ENCODE measurements around the gene EN2. TPM values are rescaled to one million over a fixed set of nuclear protein-coding genes. Genes with fewer than 3 reads are reported as not detected.
"Not testable (repeated sequence)": the region's sequence is repeated elsewhere in the genome, so short reads cannot be mapped to it uniquely, and the experiment has no call there.

Gene EN2
- total RNA-seq, 2 donors from 2014 or later = 0.08 to 0.15 TPM

DNA sequence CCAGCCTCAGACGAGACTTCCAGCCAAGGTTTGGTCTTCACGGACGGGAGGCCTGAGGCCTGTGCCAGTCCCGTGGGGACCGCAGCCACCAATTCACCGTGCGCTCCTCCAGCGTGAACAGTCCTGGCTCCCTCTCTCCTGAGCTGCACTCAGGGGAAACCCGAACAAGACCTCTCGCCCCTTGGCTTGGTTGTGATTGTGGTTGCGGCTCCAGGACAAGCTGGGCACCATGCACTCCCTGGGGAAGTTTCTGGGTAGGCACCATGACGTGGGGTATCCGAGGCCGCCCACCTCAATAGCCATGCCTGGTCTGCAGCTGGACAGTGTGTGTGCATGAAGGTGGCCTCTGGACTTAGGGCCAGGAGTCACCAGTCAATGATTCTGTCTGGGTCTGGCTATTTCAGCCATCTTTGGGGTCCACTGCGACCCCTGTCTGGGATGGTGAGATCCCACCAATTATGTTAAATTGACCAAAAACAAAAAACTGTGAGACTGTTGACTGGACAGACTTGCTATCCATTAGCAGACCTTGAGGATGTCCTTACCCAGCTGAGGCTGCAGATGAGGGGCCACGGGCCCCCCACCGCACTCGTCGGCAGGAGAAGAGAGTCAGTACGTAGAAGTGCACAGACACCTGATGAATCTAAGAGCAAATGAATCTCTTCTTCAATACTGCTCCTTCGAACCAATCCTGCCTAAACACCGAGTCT lies 33.5 kb upstream of the EN2 start:
- no peak for ATAC-seq
- intact Hi-C loops (cut with DNase I) = no loop called here
- no peak for DNase-seq

DNA sequence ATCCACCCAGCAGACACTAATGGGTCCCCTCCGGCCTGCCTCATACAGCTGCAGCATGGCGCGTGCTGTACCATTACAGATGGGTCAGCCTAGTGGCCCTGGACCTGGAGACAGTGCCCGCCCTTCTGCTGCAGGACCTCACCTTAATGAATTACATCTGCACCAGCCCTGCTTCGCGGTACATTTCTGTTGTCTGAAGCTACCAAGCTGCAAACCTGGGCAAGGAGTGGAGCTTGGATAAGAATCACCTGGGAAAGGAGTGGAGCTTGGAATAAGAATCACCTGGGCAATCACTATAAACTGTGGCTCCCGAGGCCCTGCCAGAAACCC lies 33.0 kb upstream of the EN2 start:
- no peak for DNase-seq
- no peak for ATAC-seq
- intact Hi-C loops (cut with DNase I) = no loop called here

DNA sequence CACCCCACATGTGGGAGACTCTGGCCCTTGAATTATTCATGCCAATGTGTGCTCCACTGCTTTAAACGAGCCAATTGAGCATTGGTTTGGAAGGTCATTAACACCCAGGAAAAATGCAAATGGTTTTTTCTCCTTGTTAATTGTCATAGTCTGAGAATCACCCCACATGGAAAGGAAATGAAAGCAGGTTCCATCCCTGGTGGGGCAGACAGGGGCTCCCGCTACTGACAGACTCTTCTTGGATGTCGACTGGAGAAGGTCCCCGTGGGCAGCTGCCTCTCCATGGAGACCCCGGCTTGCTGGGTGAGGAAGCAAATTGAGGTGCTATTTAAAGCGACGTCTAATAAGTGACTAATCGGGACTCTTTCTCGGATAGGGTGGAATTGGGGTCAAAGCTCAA lies 32.0 kb upstream of the EN2 start:
- no peak for ATAC-seq
- no peak for DNase-seq
- intact Hi-C loops (cut with DNase I) = no loop called here

DNA sequence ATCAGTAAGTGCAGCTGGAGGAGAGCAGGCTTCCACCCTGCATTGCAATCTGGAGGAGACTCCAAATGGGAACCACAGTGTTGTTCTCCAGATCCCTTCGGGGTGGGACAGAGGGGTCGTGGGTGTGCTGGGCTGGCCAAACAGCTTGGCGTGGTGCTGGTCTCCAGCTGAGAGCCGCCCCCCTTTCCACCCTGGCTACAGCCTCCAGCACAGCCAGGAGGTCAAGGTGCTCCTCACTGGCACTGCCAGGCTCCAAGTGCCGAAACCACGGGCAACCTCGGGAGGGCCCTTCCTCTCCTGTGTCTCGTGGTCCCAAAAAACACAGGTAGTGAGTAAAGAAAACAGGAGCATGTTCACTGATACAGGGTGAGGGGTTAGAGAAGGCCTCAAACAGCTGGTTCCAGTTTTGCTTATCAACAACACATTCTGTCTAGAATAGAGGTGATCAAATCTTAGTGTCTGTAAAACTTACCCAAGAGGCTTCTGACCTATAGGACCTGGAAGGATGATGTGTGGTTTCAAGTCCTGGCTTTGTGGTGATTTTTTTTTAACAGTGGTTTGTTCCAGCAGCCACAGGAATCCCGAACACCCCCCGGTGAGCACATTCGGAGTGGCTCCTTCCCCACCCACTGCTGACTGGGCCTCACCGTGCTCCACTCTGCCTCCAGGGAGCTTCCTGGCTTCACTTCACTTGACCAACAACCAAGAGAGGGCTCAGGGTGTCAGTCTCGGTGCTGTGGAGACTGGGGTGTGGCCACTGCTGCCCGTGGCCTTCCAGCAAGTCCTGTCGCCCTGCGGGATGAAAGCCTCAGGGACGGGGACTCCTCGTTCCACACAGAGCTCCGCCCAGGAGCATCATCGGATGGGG lies 31.2 kb upstream of the EN2 start:
- DNase-seq = no peak
- intact Hi-C loops (cut with DNase I) = no loop called here
- ATAC-seq = no peak

DNA sequence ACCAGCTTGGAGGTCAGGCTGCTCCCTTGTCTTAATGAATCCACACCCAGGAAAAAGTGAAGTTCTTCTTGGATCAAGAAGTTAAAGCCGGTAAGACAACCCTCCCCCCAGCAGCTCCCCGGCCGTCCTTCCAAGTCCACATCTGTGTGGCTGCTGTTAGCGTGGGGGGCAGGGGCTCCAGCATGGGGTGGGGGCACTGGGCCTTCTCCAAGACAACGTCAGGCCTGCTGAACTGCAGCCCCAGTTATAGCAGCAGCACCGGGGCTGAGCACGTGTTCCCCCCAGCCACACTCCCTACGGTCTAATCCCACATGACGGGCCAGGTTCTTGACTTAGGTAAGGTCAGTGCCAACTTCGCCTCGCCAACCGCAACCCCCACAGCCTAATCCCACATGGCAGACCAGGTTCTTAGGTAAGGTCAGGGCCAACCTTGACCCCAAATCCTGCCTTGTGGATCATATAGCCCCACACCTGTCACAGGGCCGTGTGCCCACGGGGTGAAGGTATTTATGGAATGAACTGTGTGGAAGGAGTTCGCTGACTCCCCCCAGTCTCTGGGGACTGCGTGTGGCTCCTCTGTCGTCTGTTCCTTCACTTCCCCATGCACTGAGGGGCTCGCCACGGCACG lies 30.4 kb upstream of the EN2 start:
- DNase-seq (no peak), ATAC-seq (no peak)
- intact Hi-C loops (cut with DNase I) = no loop called here

DNA sequence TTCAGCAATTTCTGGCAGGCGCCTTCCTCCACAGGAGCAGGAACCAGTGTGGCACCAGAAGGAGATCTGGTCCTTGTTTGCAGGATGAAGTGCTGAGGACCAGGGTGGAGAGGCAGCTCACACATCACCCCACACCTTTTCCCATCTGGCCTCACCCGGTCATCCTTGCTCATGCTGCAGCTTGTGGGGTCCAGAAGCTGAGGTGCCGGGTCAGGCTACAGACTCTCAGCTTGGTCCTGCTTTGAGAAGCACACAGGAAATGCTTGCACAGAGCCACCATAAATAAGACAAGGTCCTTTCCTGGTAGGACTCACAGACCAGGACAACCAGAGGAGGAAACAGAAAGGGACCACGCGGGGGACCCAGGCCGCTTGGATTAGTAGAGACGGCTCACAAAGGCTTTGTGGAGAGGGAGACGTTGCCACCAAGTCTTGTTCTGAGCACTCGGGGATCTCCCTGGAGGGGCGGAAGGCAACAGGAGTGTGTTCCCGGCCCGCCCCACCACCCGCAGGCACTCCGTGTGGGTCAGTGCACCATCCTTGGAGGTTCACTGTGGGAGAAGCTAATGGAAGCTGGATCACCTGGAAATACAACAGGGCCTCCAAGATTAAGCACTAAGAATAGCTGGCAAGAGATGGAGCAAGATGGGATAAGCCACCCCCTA lies 29.6 kb upstream of the EN2 start:
- ATAC-seq (no peak), DNase-seq (no peak)
- intact Hi-C loops (cut with DNase I) = no loop called here

DNA sequence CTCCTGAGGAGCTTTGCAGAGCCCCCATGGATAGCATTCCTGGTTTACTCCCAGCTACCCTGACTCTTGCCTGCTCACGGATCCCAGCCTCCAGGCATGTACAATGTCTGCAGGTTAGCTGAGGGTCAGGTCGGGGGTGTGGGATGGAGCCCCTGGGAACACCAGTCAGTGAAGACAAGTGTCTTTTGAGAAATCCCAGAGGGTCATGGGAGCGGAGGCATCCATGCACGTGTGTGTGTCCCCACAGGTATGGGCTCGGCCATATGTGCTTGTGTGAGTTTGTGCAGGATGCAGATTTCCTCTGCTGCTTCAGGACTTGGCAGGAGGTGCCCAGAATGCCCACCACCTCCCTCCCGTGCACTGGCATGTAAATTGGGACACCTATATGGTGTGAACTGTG lies 28.3 kb upstream of the EN2 start:
- DNase-seq = no peak

DNA sequence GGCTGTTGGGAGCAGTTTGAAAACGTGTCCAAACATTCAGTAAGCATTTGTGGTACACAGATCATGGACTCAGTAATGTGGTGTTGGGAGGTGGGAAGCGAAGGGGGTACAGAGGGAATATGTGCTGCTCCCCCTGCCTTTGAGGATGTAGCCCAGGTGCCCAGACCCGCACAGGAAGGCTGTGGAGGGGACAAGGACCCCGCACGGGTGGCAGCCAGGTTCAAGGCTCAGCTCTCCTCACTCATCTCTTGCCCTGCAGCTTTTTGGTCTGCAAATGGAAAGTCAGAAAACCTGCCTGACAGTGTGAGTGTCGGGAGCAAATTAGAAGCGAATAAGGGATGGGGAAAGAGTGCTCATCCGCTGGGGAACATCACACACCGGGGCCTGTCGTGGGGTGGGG lies 27.3 kb upstream of the EN2 start:
- ATAC-seq = no peak
- DNase-seq = no peak
- intact Hi-C loops (cut with DNase I) = no loop called here

More for the DNA sequence above, 28.3 kb upstream of the EN2 start:
- ATAC-seq = no peak
- intact Hi-C loops (cut with DNase I) = no loop called here

DNA sequence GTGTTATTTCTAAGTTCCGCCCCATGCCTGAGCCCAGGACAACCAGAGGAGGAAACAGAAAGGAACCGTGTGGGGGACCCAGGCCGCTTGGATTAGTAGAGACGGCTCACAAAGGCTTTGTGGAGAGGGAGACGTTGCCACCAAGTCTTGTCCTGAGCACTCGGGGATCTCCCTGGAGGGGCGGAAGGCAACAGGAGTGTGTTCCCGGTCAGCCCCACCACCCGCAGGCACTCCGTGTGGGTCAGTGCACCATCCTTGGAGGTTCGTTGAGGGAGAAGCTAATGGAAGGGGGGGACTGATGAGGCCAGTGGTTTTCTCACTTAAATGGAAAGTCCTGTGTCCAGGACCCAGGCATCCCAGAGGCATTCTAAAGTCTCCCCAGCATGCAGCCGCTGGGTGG lies 26.7 kb upstream of the EN2 start:
- no peak for DNase-seq
- intact Hi-C loops (cut with DNase I) = no loop called here
- no peak for ATAC-seq

DNA sequence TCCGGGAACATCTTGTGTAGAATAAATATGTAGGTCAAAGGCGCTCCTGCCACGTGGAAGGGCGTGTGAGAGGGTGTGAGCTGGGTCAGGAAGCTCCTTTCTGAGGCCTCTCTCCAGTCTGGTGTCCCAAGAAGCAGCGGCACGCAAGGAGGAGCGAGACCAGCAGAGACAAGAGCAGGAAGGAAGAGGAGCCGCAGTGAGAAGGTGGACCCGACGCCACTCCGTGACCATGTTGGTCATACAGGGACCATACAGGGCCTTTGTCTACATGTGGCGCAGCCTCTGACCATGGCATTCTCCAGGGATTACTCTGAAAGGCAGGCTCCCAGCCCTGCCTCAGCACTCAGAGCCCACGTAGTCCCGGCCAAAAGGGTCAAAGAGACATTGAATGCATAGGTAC lies 26.2 kb upstream of the EN2 start:
- intact Hi-C loops (cut with DNase I) = no loop called here
- ATAC-seq (no peak), DNase-seq (no peak)

DNA sequence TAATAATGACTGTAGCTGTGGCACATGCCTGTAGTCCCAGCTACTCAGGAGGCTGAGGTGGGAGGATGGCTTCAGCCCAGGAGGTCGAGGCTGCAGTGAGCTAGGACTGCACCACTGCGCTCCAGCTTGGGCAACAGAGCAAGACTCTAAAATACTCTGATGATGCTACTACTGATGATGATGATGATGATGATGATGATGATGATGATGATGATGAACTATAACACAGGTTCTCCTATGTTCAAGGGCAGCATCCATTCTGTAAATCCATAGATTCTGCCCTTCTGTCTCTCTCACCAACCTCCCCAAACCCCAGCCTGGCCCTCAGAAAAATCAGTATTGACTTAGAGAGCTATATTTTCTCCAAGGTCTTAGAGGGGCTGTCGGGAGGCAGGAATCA lies 22.8 kb upstream of the EN2 start:
- ATAC-seq = no peak
- intact Hi-C loops (cut with DNase I) = no loop called here
- no peak for DNase-seq

DNA sequence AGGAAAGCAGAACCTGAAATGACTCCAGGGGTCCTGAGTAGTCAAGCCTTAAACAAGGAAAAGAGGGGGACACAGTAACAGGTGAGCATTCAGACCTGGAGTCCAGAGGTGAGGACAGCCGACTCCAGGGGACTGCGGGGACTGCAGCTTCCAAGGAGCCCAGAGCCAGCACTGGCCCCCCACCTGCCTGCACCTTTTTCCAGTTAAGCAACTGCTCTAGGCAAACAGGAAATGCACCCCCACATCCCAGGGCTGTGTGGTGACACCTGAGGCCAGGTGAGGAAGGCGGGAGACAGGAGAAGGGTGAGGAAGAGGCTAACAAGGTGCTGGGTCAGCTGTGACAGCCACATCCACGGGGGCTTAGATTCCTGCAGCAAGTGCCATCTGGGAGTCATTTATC lies 20.1 kb upstream of the EN2 start:
- DNase-seq (no peak), ATAC-seq (no peak)
- intact Hi-C loops (cut with DNase I) = no loop called here

DNA sequence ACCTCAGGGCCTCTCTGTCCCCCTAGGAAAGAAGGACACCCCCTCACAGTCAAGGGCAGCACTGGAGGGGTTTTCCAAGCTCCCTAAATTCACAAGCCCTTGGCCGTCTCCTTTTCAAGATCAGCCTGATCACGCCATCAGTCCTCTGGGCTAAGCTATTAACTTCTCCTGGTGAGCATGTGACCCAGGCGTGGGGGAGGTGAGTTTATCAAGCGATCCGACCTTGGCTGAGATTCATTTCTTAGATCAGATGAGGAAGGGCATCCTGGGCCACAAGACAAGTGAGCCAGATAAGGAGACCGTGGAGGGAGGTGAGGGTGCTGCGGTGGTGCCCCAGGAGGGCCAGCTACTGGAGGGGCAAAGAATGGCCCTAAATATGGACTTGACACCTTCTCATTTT lies 19.2 kb upstream of the EN2 start:
- DNase-seq (no peak), ATAC-seq (no peak)
- intact Hi-C loops (cut with DNase I) = no loop called here

DNA sequence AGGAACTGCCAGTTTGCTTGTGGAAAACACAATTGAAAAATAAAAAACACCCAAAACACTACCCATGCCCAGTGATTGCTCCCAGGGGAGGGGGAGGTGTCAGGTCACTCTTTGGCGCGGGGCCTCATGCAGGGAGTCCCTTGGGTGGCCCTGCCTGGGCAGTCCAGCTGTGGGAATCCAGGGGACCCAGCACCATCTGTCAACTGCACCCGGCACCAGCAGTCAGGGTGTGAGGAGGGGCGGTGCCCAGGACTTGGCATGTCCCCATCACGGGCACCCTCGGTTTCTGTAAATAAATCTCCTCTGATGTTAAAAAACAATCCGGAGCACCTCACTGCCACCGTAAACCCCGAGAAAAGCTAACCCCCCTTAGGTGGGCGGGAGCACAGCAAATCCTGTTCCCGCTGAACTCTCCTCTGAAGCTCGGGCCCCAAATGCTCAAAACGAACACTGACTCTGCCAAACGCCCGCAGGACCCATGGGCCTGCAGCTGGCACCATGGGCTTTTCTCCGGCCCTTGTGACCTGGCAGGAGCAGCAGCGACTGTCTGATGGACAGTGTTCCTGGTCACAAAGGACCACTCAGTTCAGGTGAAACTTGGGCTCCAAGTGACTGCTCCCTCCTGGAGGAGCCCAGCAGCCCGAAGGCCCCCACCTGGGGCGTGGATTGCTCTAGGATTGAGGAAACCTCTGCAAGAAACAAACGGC lies 18.5 kb upstream of the EN2 start:
- intact Hi-C loops (cut with DNase I) = no loop called here
- DNase-seq = no peak
- no peak for ATAC-seq

DNA sequence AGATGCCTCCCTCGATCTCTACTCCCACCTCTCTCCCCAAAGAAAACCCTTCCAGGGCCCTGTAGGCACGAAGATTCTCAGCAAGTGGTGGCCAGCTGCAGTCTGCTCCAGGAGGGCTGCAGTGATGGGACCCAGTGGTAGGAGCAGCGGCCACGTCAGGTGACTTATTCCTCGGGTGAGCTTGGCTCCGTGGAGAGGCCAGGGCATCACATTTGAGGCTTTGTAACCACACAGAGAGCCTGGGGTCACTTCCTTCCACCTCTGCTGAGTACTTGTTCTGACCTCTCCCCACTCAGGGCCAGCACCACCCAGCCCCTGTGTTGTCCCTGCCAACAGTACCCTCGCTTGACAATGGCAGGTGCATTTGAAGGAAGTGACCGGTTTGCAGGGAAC lies 17.9 kb upstream of the EN2 start:
- DNase-seq (no peak), ATAC-seq (no peak)
- intact Hi-C loops (cut with DNase I) = no loop called here

DNA sequence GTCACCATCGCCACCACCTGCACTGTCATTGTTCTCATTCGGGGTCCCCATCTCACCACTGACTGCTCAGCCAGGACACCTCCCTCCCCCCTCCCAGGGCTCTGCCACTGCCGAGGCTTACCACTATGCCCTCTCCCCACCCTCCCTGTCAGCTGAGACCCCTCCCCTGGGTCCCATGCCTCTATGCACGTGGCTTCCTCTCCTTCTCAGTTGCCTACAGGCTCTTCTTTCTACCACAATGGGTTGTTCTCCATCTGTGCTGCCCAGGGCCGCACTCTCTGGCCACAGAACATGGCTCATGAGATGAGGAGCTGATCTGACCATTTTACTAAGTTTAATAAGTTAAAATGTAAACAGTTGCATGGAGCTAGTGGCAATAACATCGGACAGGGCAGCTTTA lies 16.1 kb upstream of the EN2 start:
- intact Hi-C loops (cut with DNase I) = no loop called here
- no peak for ATAC-seq
- no peak for DNase-seq

DNA sequence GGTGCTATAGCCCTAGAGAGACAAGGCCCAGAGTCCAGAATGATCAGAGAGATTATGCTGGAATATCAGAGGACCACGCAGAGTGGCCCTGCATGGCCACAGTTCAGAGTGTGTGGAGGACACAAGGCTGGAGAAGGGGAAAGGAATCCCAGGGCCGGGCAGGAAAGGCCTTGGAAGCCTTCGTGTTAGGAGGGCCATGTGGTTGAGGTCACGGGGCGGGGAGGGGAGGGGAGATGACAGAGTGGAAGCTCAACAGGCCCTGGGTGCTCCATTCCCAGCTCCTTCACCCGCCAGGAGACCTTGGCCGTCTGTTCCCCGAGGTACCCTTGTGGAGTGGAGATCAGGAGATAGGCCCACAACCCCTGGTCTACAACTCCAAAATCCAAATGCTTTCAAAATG lies 13.2 kb upstream of the EN2 start:
- no peak for DNase-seq
- intact Hi-C loops (cut with DNase I) = no loop called here
- no peak for ATAC-seq

DNA sequence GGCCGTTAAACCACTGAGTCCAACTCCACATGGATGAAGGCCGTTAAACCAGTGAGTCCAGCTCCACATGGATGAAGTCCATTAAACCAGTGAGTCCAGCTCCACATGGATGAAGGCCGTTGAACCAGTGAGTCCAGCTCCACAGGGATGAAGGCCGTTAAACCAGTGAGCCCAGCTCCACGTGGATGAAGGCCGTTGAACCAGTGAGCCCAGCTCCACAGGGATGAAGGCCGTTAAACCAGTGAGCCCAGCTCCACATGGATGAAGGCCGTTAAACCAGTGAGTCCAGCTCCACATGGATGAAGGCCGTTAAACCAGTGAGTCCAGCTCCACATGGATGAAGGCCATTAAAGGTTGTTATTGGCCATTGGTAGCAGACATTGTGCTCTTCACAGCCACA lies 12.3 kb upstream of the EN2 start:
- DNase-seq; intact Hi-C loops (cut with DNase I); ATAC-seq: not testable (repeated sequence)

DNA sequence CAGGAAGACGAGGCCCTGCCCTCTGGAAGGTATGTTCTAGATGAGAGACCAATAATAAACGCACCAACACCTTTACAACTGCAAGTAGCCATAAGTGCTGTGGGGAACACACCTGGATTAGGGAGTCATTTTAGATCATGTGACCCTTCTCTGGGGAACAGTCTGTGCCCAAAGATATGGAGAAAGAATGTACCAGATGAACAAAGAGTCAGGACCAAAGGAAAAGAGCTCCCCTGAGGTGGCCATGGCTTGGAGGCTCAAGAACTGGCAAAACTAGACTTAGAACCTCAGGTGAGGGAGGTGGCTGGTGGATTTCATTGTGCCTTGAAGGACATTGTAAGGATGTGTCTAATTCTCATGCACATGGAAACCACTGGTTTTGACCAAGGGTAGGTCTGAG lies 10.3 kb upstream of the EN2 start:
- no peak for DNase-seq
- intact Hi-C loops (cut with DNase I) = no loop called here
- ATAC-seq = no peak

DNA sequence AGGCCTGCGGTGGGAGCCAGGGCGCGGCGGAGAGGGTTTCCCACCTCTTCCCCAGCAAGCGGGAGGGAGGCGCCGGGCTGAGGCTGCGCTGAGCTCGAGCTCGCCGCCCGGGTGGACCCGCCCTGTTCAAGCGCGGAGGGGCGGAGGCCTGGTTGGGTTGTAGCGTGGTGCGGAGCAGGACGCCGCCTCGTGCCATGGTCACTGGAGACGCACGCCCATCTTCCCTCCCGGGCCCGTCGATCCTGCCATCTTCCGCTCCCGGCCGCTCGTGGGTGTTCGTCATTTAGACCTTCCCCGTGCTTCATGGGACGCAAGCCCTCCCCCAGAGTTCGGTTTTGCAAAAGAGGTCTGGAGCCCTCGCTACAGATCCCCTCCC lies 9.3 kb upstream of the EN2 start:
- ATAC-seq (peak; percentile 41 to 70), DNase-seq (no peak)
- intact Hi-C loops (cut with DNase I) = no loop called here

All from left cardiac atrium (tissue), 4 donors.